HepG2 (cell line): ENCODE results near the gene FAM83C. TPM values are rescaled to one million over a fixed set of nuclear protein-coding genes. Genes with fewer than 3 reads are reported as not detected.

Experiments
- ARHGAP35 ChIP-seq: sonication (generic); formaldehyde crosslinking; IDR thresholded peaks from 2 replicates; pipeline ENCODE4 v1.9.0; 2022; ENCODE audit warnings: mild to moderate bottlenecking, inconsistent platforms, moderate library complexity, missing genetic modification reagents, borderline replicate concordance
- ARID2 ChIP-seq: sonication (generic); formaldehyde crosslinking; IDR thresholded peaks from 2 replicates; pipeline ENCODE4 v1.8.1; 2022; ENCODE audit warnings: mild to moderate bottlenecking, missing genetic modification reagents, borderline replicate concordance
- ARNT2 ChIP-seq: sonication (generic); formaldehyde crosslinking; IDR thresholded peaks from 2 replicates; pipeline ENCODE4 v1.8.0; 2022; ENCODE audit warnings: mild to moderate bottlenecking, low read depth, missing genetic modification reagents, moderate library complexity
- KDM6A ChIP-seq: IDR thresholded peaks from 2 replicates; pipeline ENCODE4 v1.6.1; 2016; ENCODE audit warnings: low read depth
- ZFP62 ChIP-seq: sonication (generic); formaldehyde crosslinking; IDR thresholded peaks from 2 replicates; pipeline ENCODE4 v1.4.0; 2020; ENCODE audit warnings: missing genetic modification reagents
- ZFP82 ChIP-seq: sonication (generic); formaldehyde crosslinking; IDR thresholded peaks from 2 replicates; pipeline ENCODE4 v1.5.1; 2020; ENCODE audit warnings: mild to moderate bottlenecking, missing genetic modification reagents, borderline replicate concordance
- ZKSCAN5 ChIP-seq: sonication (generic); formaldehyde crosslinking; IDR thresholded peaks from 2 replicates; pipeline ENCODE4 v1.5.1; 2020; ENCODE audit warnings: mild to moderate bottlenecking, missing genetic modification reagents
- ZMYM4 ChIP-seq: sonication (generic); formaldehyde crosslinking; IDR thresholded peaks from 2 replicates; pipeline ENCODE4 v1.8.1; 2023; ENCODE audit warnings: mild to moderate bottlenecking, missing genetic modification reagents
- ZNF20 ChIP-seq: sonication (generic); formaldehyde crosslinking; IDR thresholded peaks from 2 replicates; pipeline ENCODE4 v1.4.0; 2020; ENCODE audit warnings: mild to moderate bottlenecking, moderate library complexity, missing genetic modification reagents
- ZNF354B ChIP-seq: sonication (generic); formaldehyde crosslinking; IDR thresholded peaks from 2 replicates; pipeline ENCODE4 v1.8.0; 2022; ENCODE audit warnings: mild to moderate bottlenecking, missing genetic modification reagents
- ZNF510 ChIP-seq: sonication (generic); formaldehyde crosslinking; IDR thresholded peaks from 2 replicates; pipeline ENCODE4 v1.4.0; 2020; ENCODE audit warnings: low read depth, mild to moderate bottlenecking, missing genetic modification reagents
- ZNF670 ChIP-seq: sonication (generic); formaldehyde crosslinking; IDR thresholded peaks from 2 replicates; pipeline ENCODE4 v1.8.0; 2022; ENCODE audit warnings: mild to moderate bottlenecking, missing genetic modification reagents, borderline replicate concordance
- ZNF761 ChIP-seq: sonication (generic); formaldehyde crosslinking; conservative IDR thresholded peaks from 2 replicates; pipeline ENCODE4 v1.4.0; 2020; ENCODE audit warnings: mild to moderate bottlenecking, missing genetic modification reagents
- ZNF768 ChIP-seq: sonication (generic); formaldehyde crosslinking; IDR thresholded peaks from 2 replicates; pipeline ENCODE4 v1.4.0; 2020; ENCODE audit warnings: missing genetic modification reagents
- ZNF792 ChIP-seq: IDR thresholded peaks from 2 replicates; pipeline ENCODE4 v1.6.1; 2016
- polyA plus RNA-seq, 8 experiments: library from polyadenylated mRNA; depleted of rRNA in 3 of 8; stranded (reverse) in 7 of 8; unstranded in 1 of 8; fragments of >200 nt; fragmentation: Illumina TruSeq in 4 of 8; extraction: Trizol in 4 of 8; gene quantifications; 2 replicates each; pipeline versions ENCODE4 v1.2.1 to v1.2.3, GENCODE V29; 2011 to 2016; ENCODE audit warnings: low read depth in 4 of 8, missing spikeins in 1 of 8, mixed read lengths in 1 of 8; ENCODE audit not compliant: insufficient read depth in 1 of 8
- total RNA-seq, 5 experiments: library from RNA; depleted of rRNA; stranded (reverse); fragments of >200 nt; fragmentation: Illumina TruSeq; extraction: Trizol; gene quantifications; 2 replicates each; pipeline ENCODE4 v1.2.3, GENCODE V29; 2016; ENCODE audit warnings: low read depth in 1 of 5
- TF ChIP-seq, protein P1 (sequence below): sonication (generic); formaldehyde crosslinking; IDR thresholded peaks from 2 replicates; pipeline ENCODE4 v1.4.0; 2020; ENCODE audit warnings: missing genetic modification reagents
- TF ChIP-seq, protein P2 (sequence below): sonication (generic); formaldehyde crosslinking; IDR thresholded peaks from 2 replicates; pipeline ENCODE4 v1.4.0; 2020; ENCODE audit warnings: missing genetic modification reagents
- TF ChIP-seq, protein P3 (sequence below): sonication (generic); formaldehyde crosslinking; IDR thresholded peaks from one replicate; pipeline ENCODE4 v1.5.1; 2020; ENCODE audit warnings: mild to moderate bottlenecking, missing genetic modification reagents; ENCODE audit errors: not compliant biosample characterization

FAM83C gene
- total and polyA plus RNA-seq, 2 of the 13 experiments (the other 11 are each of a cell fraction or from before 2014, with no cell fraction given) = 0.04 TPM; not detected in 1

- TF ChIP-seq, protein P1, sequence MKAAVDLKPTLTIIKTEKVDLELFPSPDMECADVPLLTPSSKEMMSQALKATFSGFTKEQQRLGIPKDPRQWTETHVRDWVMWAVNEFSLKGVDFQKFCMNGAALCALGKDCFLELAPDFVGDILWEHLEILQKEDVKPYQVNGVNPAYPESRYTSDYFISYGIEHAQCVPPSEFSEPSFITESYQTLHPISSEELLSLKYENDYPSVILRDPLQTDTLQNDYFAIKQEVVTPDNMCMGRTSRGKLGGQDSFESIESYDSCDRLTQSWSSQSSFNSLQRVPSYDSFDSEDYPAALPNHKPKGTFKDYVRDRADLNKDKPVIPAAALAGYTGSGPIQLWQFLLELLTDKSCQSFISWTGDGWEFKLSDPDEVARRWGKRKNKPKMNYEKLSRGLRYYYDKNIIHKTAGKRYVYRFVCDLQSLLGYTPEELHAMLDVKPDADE (CRISPR knock-in tag) = no peak
- no peak for TF ChIP-seq ZFP62 (CRISPR knock-in tag)
- no peak for TF ChIP-seq ZNF510 (CRISPR knock-in tag)
- TF ChIP-seq ZNF354B = no peak
- no peak for TF ChIP-seq ARID2 (CRISPR knock-in tag)
- no peak for TF ChIP-seq ARHGAP35 (CRISPR knock-in tag)
- TF ChIP-seq KDM6A (CRISPR knock-in tag) = peak; percentile 77
- TF ChIP-seq, protein P2, sequence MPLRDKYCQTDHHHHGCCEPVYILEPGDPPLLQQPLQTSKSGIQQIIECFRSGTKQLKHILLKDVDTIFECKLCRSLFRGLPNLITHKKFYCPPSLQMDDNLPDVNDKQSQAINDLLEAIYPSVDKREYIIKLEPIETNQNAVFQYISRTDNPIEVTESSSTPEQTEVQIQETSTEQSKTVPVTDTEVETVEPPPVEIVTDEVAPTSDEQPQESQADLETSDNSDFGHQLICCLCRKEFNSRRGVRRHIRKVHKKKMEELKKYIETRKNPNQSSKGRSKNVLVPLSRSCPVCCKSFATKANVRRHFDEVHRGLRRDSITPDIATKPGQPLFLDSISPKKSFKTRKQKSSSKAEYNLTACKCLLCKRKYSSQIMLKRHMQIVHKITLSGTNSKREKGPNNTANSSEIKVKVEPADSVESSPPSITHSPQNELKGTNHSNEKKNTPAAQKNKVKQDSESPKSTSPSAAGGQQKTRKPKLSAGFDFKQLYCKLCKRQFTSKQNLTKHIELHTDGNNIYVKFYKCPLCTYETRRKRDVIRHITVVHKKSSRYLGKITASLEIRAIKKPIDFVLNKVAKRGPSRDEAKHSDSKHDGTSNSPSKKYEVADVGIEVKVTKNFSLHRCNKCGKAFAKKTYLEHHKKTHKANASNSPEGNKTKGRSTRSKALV = no peak
- peak; percentile 31; the same call in 1 of the 2 replicates for TF ChIP-seq ZFP82 (CRISPR knock-in tag)
- no peak for TF ChIP-seq ZNF761 (CRISPR knock-in tag)
- TF ChIP-seq, protein P3, sequence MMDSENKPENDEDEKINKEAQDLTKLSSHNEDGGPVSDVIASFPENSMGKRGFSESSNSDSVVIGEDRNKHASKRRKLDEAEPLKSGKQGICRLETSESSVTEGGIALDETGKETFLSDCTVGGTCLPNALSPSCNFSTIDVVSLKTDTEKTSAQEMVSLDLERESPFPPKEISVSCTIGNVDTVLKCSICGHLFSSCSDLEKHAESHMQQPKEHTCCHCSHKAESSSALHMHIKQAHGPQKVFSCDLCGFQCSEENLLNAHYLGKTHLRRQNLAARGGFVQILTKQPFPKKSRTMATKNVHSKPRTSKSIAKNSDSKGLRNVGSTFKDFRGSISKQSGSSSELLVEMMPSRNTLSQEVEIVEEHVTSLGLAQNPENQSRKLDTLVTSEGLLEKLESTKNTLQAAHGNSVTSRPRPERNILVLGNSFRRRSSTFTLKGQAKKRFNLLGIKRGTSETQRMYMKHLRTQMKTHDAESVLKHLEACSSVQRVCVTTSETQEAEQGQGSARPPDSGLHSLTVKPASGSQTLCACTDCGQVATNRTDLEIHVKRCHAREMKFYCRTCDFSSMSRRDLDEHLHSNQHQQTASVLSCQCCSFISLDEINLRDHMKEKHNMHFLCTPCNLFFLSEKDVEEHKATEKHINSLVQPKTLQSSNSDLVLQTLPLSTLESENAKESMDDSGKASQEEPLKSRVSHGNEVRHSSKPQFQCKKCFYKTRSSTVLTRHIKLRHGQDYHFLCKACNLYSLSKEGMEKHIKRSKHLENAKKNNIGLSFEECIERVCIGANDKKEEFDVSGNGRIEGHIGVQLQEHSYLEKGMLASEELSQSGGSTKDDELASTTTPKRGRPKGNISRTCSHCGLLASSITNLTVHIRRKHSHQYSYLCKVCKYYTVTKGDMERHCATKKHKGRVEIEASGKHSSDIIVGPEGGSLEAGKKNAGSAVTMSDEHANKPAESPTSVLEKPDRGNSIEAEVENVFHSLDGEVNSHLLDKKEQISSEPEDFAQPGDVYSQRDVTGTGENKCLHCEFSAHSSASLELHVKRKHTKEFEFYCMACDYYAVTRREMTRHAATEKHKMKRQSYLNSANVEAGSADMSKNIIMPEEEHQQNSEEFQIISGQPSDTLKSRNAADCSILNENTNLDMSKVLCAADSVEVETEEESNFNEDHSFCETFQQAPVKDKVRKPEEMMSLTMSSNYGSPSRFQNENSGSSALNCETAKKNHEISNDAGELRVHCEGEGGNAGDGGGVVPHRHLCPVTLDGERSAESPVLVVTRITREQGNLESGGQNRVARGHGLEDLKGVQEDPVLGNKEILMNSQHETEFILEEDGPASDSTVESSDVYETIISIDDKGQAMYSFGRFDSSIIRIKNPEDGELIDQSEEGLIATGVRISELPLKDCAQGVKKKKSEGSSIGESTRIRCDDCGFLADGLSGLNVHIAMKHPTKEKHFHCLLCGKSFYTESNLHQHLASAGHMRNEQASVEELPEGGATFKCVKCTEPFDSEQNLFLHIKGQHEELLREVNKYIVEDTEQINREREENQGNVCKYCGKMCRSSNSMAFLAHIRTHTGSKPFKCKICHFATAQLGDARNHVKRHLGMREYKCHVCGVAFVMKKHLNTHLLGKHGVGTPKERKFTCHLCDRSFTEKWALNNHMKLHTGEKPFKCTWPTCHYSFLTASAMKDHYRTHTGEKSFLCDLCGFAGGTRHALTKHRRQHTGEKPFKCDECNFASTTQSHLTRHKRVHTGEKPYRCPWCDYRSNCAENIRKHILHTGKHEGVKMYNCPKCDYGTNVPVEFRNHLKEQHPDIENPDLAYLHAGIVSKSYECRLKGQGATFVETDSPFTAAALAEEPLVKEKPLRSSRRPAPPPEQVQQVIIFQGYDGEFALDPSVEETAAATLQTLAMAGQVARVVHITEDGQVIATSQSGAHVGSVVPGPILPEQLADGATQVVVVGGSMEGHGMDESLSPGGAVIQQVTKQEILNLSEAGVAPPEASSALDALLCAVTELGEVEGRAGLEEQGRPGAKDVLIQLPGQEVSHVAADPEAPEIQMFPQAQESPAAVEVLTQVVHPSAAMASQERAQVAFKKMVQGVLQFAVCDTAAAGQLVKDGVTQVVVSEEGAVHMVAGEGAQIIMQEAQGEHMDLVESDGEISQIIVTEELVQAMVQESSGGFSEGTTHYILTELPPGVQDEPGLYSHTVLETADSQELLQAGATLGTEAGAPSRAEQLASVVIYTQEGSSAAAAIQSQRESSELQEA (CRISPR knock-in tag) = no peak
- TF ChIP-seq ZNF670 (CRISPR knock-in tag) = no peak
- TF ChIP-seq ZKSCAN5 (CRISPR knock-in tag) = no peak
- no peak for TF ChIP-seq ZMYM4 (CRISPR knock-in tag)
- no peak for TF ChIP-seq ZNF20 (CRISPR knock-in tag)
- TF ChIP-seq ARNT2 = no peak
- TF ChIP-seq ZNF792 (CRISPR knock-in tag) = peak; percentile 86
- no peak for TF ChIP-seq ZNF768 (CRISPR knock-in tag)
Measured at GRCh38 chr20:35305682-35306556, 13.7 kb upstream of the FAM83C start (continued).
